H1 (cell line): ENCODE data around the gene LRG1. TPM values are rescaled to one million over a fixed set of nuclear protein-coding genes. Genes with fewer than 3 reads are reported as not detected.

Source experiments
- CTCF ChIA-PET: fragments of 300-600 bp; sonication (Branson Sonifier 250); formaldehyde crosslinking; loops from one replicate; lab custom pipeline; 2021; ENCODE audit not compliant: partially characterized antibody; lab: Charles Lee
- POLR2A ChIA-PET: fragments of 300-600 bp; sonication (Branson Sonifier 250); formaldehyde crosslinking; loops from one replicate; lab custom pipeline; 2021; ENCODE audit warnings: inconsistent platforms; ENCODE audit not compliant: partially characterized antibody; lab: Charles Lee
- DNase-seq, 2 experiments: peaks; one replicate each; pipeline versions ENCODE4 v3.0.0 to v3.0.0-alpha.2; 2010 to 2022; ENCODE audit warnings: low spot score in 2 of 2, low read depth in 1 of 2, mixed read lengths in 1 of 2
- FAIRE-seq: peaks from 2 replicates; lab custom pipeline; 2011; peaks lifted over from hg19 to GRCh38; lab: Jason Lieb, UNC
- H2AFZ ChIP-seq: 2 replicates; pipeline ENCODE4 v1.8.1; 2012; ENCODE audit warnings: low read length, inconsistent platforms
- H2AK5ac ChIP-seq: 2 replicates; pipeline ENCODE4 v1.6.1; 2013; ENCODE audit warnings: low read depth, low read length
- H2BK120ac ChIP-seq: replicated peaks from 2 replicates; pipeline ENCODE3; 2013; ENCODE audit warnings: low read depth, low read length, inconsistent platforms
- H2BK12ac ChIP-seq: 2 replicates; pipeline ENCODE4 v1.6.1; 2013; ENCODE audit warnings: low read depth, low read length
- H2BK15ac ChIP-seq: 2 replicates; pipeline ENCODE4 v1.6.1; 2013; ENCODE audit warnings: low read length
- H2BK20ac ChIP-seq: 2 replicates; pipeline ENCODE4 v1.6.1; 2013; ENCODE audit warnings: low read length
- H2BK5ac ChIP-seq: 2 replicates; pipeline ENCODE4 v1.6.1; 2013; ENCODE audit warnings: low read depth, low read length
- H3K14ac ChIP-seq: 2 replicates; pipeline ENCODE4 v1.6.1; 2013; ENCODE audit warnings: inconsistent platforms; ENCODE audit not compliant: insufficient read length
- H3K18ac ChIP-seq: 2 replicates; pipeline ENCODE4 v1.6.1; 2013; ENCODE audit warnings: low read length; ENCODE audit errors: extremely low read depth
- H3K23ac ChIP-seq: 2 replicates; pipeline ENCODE4 v1.6.1; 2013; ENCODE audit warnings: inconsistent platforms; ENCODE audit not compliant: insufficient read length
- H3K23me2 ChIP-seq: 2 replicates; pipeline ENCODE4 v1.6.1; 2013; ENCODE audit warnings: low read depth, low read length
- H3K27ac ChIP-seq: 2 replicates; pipeline ENCODE4 v1.6.1; 2011; ENCODE audit warnings: low read depth, low read length, inconsistent platforms
- H3K27me3 ChIP-seq, 4 experiments: replicated peaks in 1 of 4; 1 replicate in 1 of 4; 2 replicates in 3 of 4; pipeline versions ENCODE4 v1.6.1 to v1.8.1; 2011 to 2013; ENCODE audit warnings: low read length in 3 of 4, mild to moderate bottlenecking in 3 of 4, inconsistent platforms in 2 of 4, mixed read lengths in 2 of 4, moderate library complexity in 1 of 4; ENCODE audit not compliant: control insufficient read depth in 3 of 4, insufficient read depth in 3 of 4; ENCODE audit errors: extremely low read depth in 1 of 4
- H3K36me3 ChIP-seq, 4 experiments: 2 replicates each; pipeline versions ENCODE4 v1.6.1 to v1.8.1; 2011 to 2013; ENCODE audit warnings: mild to moderate bottlenecking in 4 of 4, low read length in 3 of 4, moderate library complexity in 2 of 4, control low read depth in 1 of 4, inconsistent platforms in 1 of 4; ENCODE audit not compliant: insufficient read depth in 4 of 4, control insufficient read depth in 2 of 4
- H3K4ac ChIP-seq: replicated peaks from 2 replicates; pipeline ENCODE3; 2013; ENCODE audit warnings: low read length, low read depth, mixed read lengths, inconsistent platforms; ENCODE audit not compliant: insufficient read length
- H3K4me1 ChIP-seq, 4 experiments: replicated peaks in 1 of 4; 1 replicate in 1 of 4; 2 replicates in 3 of 4; pipeline versions ENCODE4 v1.6.1 to v1.8.1; 2011 to 2013; ENCODE audit warnings: low read length in 3 of 4, inconsistent platforms in 2 of 4, mixed read lengths in 1 of 4; ENCODE audit not compliant: insufficient read depth in 4 of 4, control insufficient read depth in 3 of 4
- H3K4me2 ChIP-seq, 2 experiments: 2 replicates each; pipeline versions ENCODE4 v1.6.1 to v1.8.1; 2011 to 2013; ENCODE audit warnings: low read depth in 2 of 2, low read length in 2 of 2, control low read depth in 1 of 2, inconsistent platforms in 1 of 2, mild to moderate bottlenecking in 1 of 2; ENCODE audit not compliant: insufficient read depth in 1 of 2
- H3K4me3 ChIP-seq, 4 experiments: fragments of 200-600, 300-600 bp in 1 of 4; sonication (generic), shearing (Covaris generic), sonication (Bioruptor Twin) in 1 of 4; 2 replicates each; pipeline versions ENCODE4 v1.5.1 to v1.8.1; 2011 to 2016; ENCODE audit warnings: low read length in 4 of 4, low read depth in 3 of 4, control low read depth in 2 of 4, inconsistent platforms in 2 of 4, mild to moderate bottlenecking in 2 of 4, mixed read lengths in 1 of 4, moderate library complexity in 1 of 4; ENCODE audit not compliant: insufficient read depth in 2 of 4; ENCODE audit errors: extremely low read depth in 1 of 4
- H3K56ac ChIP-seq: replicated peaks from 2 replicates; pipeline ENCODE3; 2013; ENCODE audit warnings: low read depth, mild to moderate bottlenecking, mixed read lengths, low read length, inconsistent platforms; ENCODE audit not compliant: insufficient read length
- H3K79me1 ChIP-seq: 2 replicates; pipeline ENCODE4 v1.6.1; 2013; ENCODE audit warnings: low read depth, low read length, control low read depth
- H3K79me2 ChIP-seq, 2 experiments: 2 replicates each; pipeline versions ENCODE4 v1.6.1 to v1.8.1; 2012 to 2013; ENCODE audit warnings: low read length in 2 of 2, mild to moderate bottlenecking in 2 of 2, inconsistent platforms in 1 of 2; ENCODE audit not compliant: insufficient read depth in 2 of 2, control insufficient read depth in 1 of 2
- H3K9ac ChIP-seq, 4 experiments: replicated peaks in 1 of 4; 1 replicate in 1 of 4; 2 replicates in 3 of 4; pipeline versions ENCODE4 v1.6.1 to v1.8.1; 2011 to 2013; ENCODE audit warnings: low read depth in 3 of 4, low read length in 3 of 4, control low read depth in 2 of 4, mild to moderate bottlenecking in 2 of 4, moderate library complexity in 2 of 4, inconsistent platforms in 1 of 4; ENCODE audit errors: extremely low read depth in 1 of 4
- H3K9me3 ChIP-seq, 2 experiments: 2 replicates each; pipeline versions ENCODE4 v1.6.1 to v1.8.1; 2012 to 2013; ENCODE audit warnings: mild to moderate bottlenecking in 2 of 2, moderate library complexity in 2 of 2, control low read depth in 1 of 2, inconsistent platforms in 1 of 2, low read depth in 1 of 2, low read length in 1 of 2, mixed read lengths in 1 of 2; ENCODE audit not compliant: insufficient read depth in 2 of 2
- H4K20me1 ChIP-seq, 2 experiments: replicated peaks in 1 of 2; 2 replicates each; pipeline versions ENCODE3 to v1.8.1; 2011 to 2013; ENCODE audit warnings: inconsistent platforms in 2 of 2, low read length in 2 of 2, mild to moderate bottlenecking in 1 of 2; ENCODE audit not compliant: insufficient read depth in 2 of 2, control insufficient read depth in 1 of 2
- H4K5ac ChIP-seq: 2 replicates; pipeline ENCODE4 v1.6.1; 2013; ENCODE audit warnings: low read length, low read depth, mixed read lengths, inconsistent platforms; ENCODE audit not compliant: insufficient read length
- H4K8ac ChIP-seq: 2 replicates; pipeline ENCODE4 v1.8.0; 2013; ENCODE audit warnings: mild to moderate bottlenecking, moderate library complexity, low read length, inconsistent platforms; ENCODE audit not compliant: insufficient read depth; ENCODE audit errors: extremely low read depth
- H4K91ac ChIP-seq: replicated peaks from 2 replicates; pipeline ENCODE3; 2013; ENCODE audit warnings: low read length, mixed read lengths, inconsistent platforms; ENCODE audit not compliant: insufficient read length
- ASH2L ChIP-seq: fragments of 200-600, 300-600 bp; sonication (generic); IDR thresholded peaks from one replicate; pipeline ENCODE4 v1.7.1; 2017; ENCODE audit warnings: low read length
- EZH2 ChIP-seq: fragments of 200-600 bp; sonication (generic); IDR thresholded peaks from 2 replicates; pipeline ENCODE4 v1.7.1; 2012; ENCODE audit warnings: low read depth, mild to moderate bottlenecking, moderate library complexity, low read length, inconsistent platforms; ENCODE audit not compliant: severe bottlenecking
- JUND ChIP-seq: IDR thresholded peaks from 2 replicates; pipeline ENCODE4 v1.6.1; 2011; ENCODE audit warnings: mild to moderate bottlenecking, improper control_type of control experiment, low read length
- KDM1A ChIP-seq: fragments of 200-600, 300-600 bp; sonication (generic); IDR thresholded peaks from 2 replicates; pipeline ENCODE4 v1.7.1; 2016; ENCODE audit warnings: mild to moderate bottlenecking, low read length, borderline replicate concordance
- POLR2A ChIP-seq, 2 experiments: IDR thresholded peaks; 1 replicate in 1 of 2; 2 replicates in 1 of 2; pipeline ENCODE4 v1.6.1; 2011; ENCODE audit warnings: low read depth in 2 of 2, low read length in 2 of 2, mild to moderate bottlenecking in 2 of 2; ENCODE audit errors: control extremely low read depth in 1 of 2
- WGBS, 2 experiments: shearing (Covaris generic) in 1 of 2; methylation state at CpG; one replicate each; pipeline versions ENCODE4 v1.1.6 to v1.1.7; 2013 to 2015; ENCODE audit warnings: low lambda C conversion rate in 2 of 2, mixed read lengths in 2 of 2, inconsistent platforms in 1 of 2, low coverage in 1 of 2, missing lambda C conversion rate in 1 of 2; ENCODE audit not compliant: insufficient replicate concordance in 2 of 2, insufficient coverage in 1 of 2, insufficient read length in 1 of 2; ENCODE audit errors: extremely low coverage in 1 of 2, missing lambda C conversion rate in 1 of 2; 5-methylcytosine and 5-hydroxymethylcytosine counted together
- polyA plus RNA-seq, 7 experiments: library from polyadenylated mRNA; depleted of rRNA in 3 of 7; stranded (reverse) in 5 of 7; unstranded in 2 of 7; fragments of >200 nt in 5 of 7; fragments of 200-250 nt in 2 of 7; gene quantifications; 1 replicate in 5 of 7; 2 replicates in 1 of 7; 4 replicates in 1 of 7; pipeline versions ENCODE4 v1.2.1 to v1.2.3, GENCODE V29; 2011 to 2013; ENCODE audit warnings: missing spikeins in 2 of 7, mixed read lengths in 2 of 7
- total RNA-seq: library from RNA; stranded (reverse); fragmentation: NEBNext Ultra II Directional; extraction: Animal tissue kit (Norgen Biotek cat#: 25700); gene quantifications from 2 replicates; pipeline ENCODE4 v1.2.1, GENCODE V29; 2021

LRG1 gene
- total and polyA plus RNA-seq, 2 of the 8 experiments (the other 6 are each of a cell fraction or from before 2014, with no cell fraction given), result 0.48 to 0.79 TPM

- no peak overlapping the region for H3K23ac ChIP-seq
- H3K9me3 ChIP-seq, result no peaks in the 10 kb centered on the region
- no peak overlapping the region for H3K27ac ChIP-seq
- H2AFZ ChIP-seq, result no peak overlapping the region
- peak overlapping the region; percentile 100 for H3K56ac ChIP-seq
- no peak overlapping the region for H2BK20ac ChIP-seq
- peak overlapping the region in 2 of 4 experiments; percentile 27 to 28; a peak in 1 of 7 replicates for H3K9ac ChIP-seq
- no peak overlapping the region for H3K4me3 ChIP-seq
- no peak overlapping the region for H2BK15ac ChIP-seq
- FAIRE-seq, result peak; percentile 36
- H3K4me2 ChIP-seq, result no peak overlapping the region
- H3K18ac ChIP-seq, result no peak overlapping the region
- H2BK120ac ChIP-seq, result no peak overlapping the region
- H4K20me1 ChIP-seq, result peaks cover 7 to 20% of the 10 kb centered on the region in 2 experiments
- H2BK12ac ChIP-seq, result peak overlapping the region; percentile 65; the same call in 1 of the 2 replicates
- H4K5ac ChIP-seq, result no peak overlapping the region
- no peak overlapping the region for H3K4ac ChIP-seq
- TF ChIP-seq POLR2A (IDR thresholded peaks at IDR 0.05; ENCODE audit: control extremely low read depth in 1 of 2, low read depth in 2 of 2, low read length in 2 of 2) (no peak), EZH2 (no peak), KDM1A (no peak), ASH2L (no peak), JUND (no peak)
- WGBS, 2 experiments, result 87% methylated on average over 3 of the region's 3 CpGs; no CpG with 5 or more reads in 1 of the 2 experiments
- peaks cover 7 to 66% (median 47%) of the 10 kb centered on the region in 4 experiments; a peak in 6 of 8 replicates for H3K36me3 ChIP-seq
- peaks cover 6% of the 10 kb centered on the region for H3K79me1 ChIP-seq
- peaks cover 10% of the 10 kb centered on the region; the same call in 1 of the 2 replicates for H3K23me2 ChIP-seq
- H2BK5ac ChIP-seq, result peak overlapping the region; percentile 48; the same call in 1 of the 2 replicates
- no peaks in the 10 kb centered on the region for H3K4me1 ChIP-seq
- no peak overlapping the region; the same call in 1 of the 2 replicates for H2AK5ac ChIP-seq
- DNase-seq, result no peak
- H3K79me2 ChIP-seq, result 0 out of 4 replicates have a peak, but pooled peaks cover 0 to 3% of the 10 kb centered on the region in 2 experiments
- POLR2A ChIA-PET, result interaction anchor here (3.8 kb wide), 1 partner anchor 12 kb away, joined by 19 read pairs; no protein-coding TSS in a partner anchor
- H4K91ac ChIP-seq, result peak overlapping the region; percentile 42
- H3K14ac ChIP-seq, result no peak overlapping the region
- no peak overlapping the region for H4K8ac ChIP-seq
- CTCF ChIA-PET, result interaction anchor here (2.7 kb wide), 1 partner anchor 32 kb away, joined by 13 read pairs; no protein-coding TSS in a partner anchor
- H3K27me3 ChIP-seq, result no peaks in the 10 kb centered on the region; a peak in 1 of 7 replicates
These were observed 47.3 kb downstream of the LRG1 start for GRCh38 chr19:4492337-4493103.
